PFSK-1 (cell line): Measurements from ENCODE around the gene HGS.

ENCODE experiments used
- FOXP2 ChIP-seq: optimal IDR thresholded peaks from 2 replicates; pipeline ENCODE3; 2011; ENCODE audit warnings: borderline replicate concordance, control low read depth, inconsistent platforms; ENCODE audit not compliant: insufficient read depth; ENCODE audit errors: extremely low read length, extremely low read depth
- POLR2AphosphoS5 ChIP-seq: IDR thresholded peaks from 2 replicates; pipeline ENCODE4 v1.6.1; 2012; ENCODE audit warnings: low read depth, mild to moderate bottlenecking, control low read depth, low read length, moderate library complexity
- REST ChIP-seq, 2 experiments: IDR thresholded peaks; 2 replicates each; pipeline versions ENCODE4 v1.6.1 to v1.8.0; 2011 to 2012; ENCODE audit warnings: low read depth in 2 of 2, low read length in 2 of 2, control low read depth in 1 of 2, inconsistent platforms in 1 of 2, mild to moderate bottlenecking in 1 of 2, moderate library complexity in 1 of 2; ENCODE audit not compliant: insufficient read depth in 1 of 2
- SIN3A ChIP-seq: IDR thresholded peaks from 2 replicates; pipeline ENCODE4 v1.6.1; 2012; ENCODE audit warnings: mild to moderate bottlenecking, low read length, moderate library complexity, borderline replicate concordance; ENCODE audit not compliant: insufficient read depth
- TAF1 ChIP-seq: IDR thresholded peaks from 2 replicates; pipeline ENCODE4 v1.6.1; 2012; ENCODE audit warnings: low read length, control low read depth, borderline replicate concordance; ENCODE audit not compliant: insufficient read depth

- TF ChIP-seq FOXP2 (no peak), POLR2AphosphoS5 (no peak), TAF1 (no peak), SIN3A (no peak), REST (IDR thresholded peaks at IDR 0.05; ENCODE audit: insufficient read depth in 1 of 2, low read depth in 2 of 2, low read length in 2 of 2) (no peak)
These were observed 666 bp downstream of the HGS start for GRCh38 chr17:81684442-81684911.
